Parathyroid adenoma (tissue), 2 donors: ENCODE measurements around the gene COL12A1.

Experiments
- H2AFZ ChIP-seq: fragments of 300-600 bp; sonication (generic); one replicate; pipeline ENCODE4 v1.7.0; 2017; ENCODE audit warnings: antibody characterized with exemption, mild to moderate bottlenecking
- H3K27ac ChIP-seq: fragments of 300-600 bp; sonication (generic); one replicate; pipeline ENCODE4 v1.7.0; 2017
- H3K27me3 ChIP-seq: fragments of 300-600 bp; sonication (generic); one replicate; pipeline ENCODE4 v1.7.0; 2017; ENCODE audit warnings: low read length; ENCODE audit not compliant: control insufficient read depth, insufficient read depth
- H3K36me3 ChIP-seq: fragments of 300-600 bp; sonication (generic); one replicate; pipeline ENCODE4 v1.7.0; 2017; ENCODE audit warnings: low read length; ENCODE audit not compliant: control insufficient read depth, insufficient read depth
- H3K4me1 ChIP-seq: fragments of 300-600 bp; sonication (generic); one replicate; pipeline ENCODE4 v1.7.0; 2017; ENCODE audit warnings: control low read depth
- H3K4me2 ChIP-seq: fragments of 300-600 bp; sonication (generic); one replicate; pipeline ENCODE4 v1.7.0; 2017; ENCODE audit warnings: low read length
- H3K4me3 ChIP-seq: fragments of 300-600 bp; sonication (generic); one replicate; pipeline ENCODE4 v1.7.0; 2017; ENCODE audit warnings: low read depth, low read length
- H3K79me2 ChIP-seq: fragments of 300-600 bp; sonication (generic); one replicate; pipeline ENCODE4 v1.7.0; 2017; ENCODE audit warnings: control low read depth
- H3K9ac ChIP-seq: fragments of 300-600 bp; sonication (generic); one replicate; pipeline ENCODE4 v1.7.0; 2017; ENCODE audit warnings: mild to moderate bottlenecking
- H3K9me3 ChIP-seq: fragments of 300-600 bp; sonication (generic); one replicate; pipeline ENCODE4 v1.7.0; 2017; ENCODE audit warnings: low read length; ENCODE audit not compliant: control insufficient read depth
- CTCF ChIP-seq: fragments of 300-600 bp; sonication (generic); IDR thresholded peaks from one replicate; pipeline ENCODE4 v1.7.0; 2017; ENCODE audit warnings: antibody characterized with exemption, mild to moderate bottlenecking
- donor health status: primary hyperparathyroidism.

COL12A1 gene

GRCh38 chr6:75205776-75206575 is at the start of gene COL12A1:
Gene COL12A1, minus strand, starts transcription at chr6:75206053. Its CDS starts 3,261 bp downstream, at chr6:75202792.
- H3K27ac ChIP-seq: no peak within 1 kb of the TSS
- TF ChIP-seq CTCF: no peak
- H3K36me3 ChIP-seq: no peaks in the 10 kb centered on the region
- H3K4me3 ChIP-seq: peak within 1 kb of the TSS; percentile 42
- H2AFZ ChIP-seq: peak within 1 kb of the TSS; percentile 54
- H3K9me3 ChIP-seq: no peaks in the 10 kb centered on the region
- peaks cover 3% of the 10 kb centered on the region for H3K4me1 ChIP-seq
- H3K9ac ChIP-seq: no peak within 1 kb of the TSS
- peaks cover 10% of the 10 kb centered on the region for H3K27me3 ChIP-seq
- H3K79me2 ChIP-seq: no peaks in the 10 kb centered on the region
- peak within 1 kb of the TSS; percentile 71 for H3K4me2 ChIP-seq

- no peak overlapping the region for H2AFZ ChIP-seq
- no peaks in the 10 kb centered on the region for H3K79me2 ChIP-seq
- TF ChIP-seq CTCF: no peak
- no peak overlapping the region for H3K27ac ChIP-seq
- no peaks in the 10 kb centered on the region for H3K36me3 ChIP-seq
- H3K9me3 ChIP-seq: no peaks in the 10 kb centered on the region
- H3K4me1 ChIP-seq: no peaks in the 10 kb centered on the region
- no peak overlapping the region for H3K4me2 ChIP-seq
- H3K9ac ChIP-seq: no peak overlapping the region
- no peak overlapping the region for H3K4me3 ChIP-seq
- H3K27me3 ChIP-seq: no peaks in the 10 kb centered on the region
Measured at GRCh38 chr6:75250552-75250951, 44.7 kb upstream of the COL12A1 start.

- H3K27me3 ChIP-seq: no peaks in the 10 kb centered on the region
- H3K36me3 ChIP-seq: no peaks in the 10 kb centered on the region
- no peaks in the 10 kb centered on the region for H3K9me3 ChIP-seq
- no peaks in the 10 kb centered on the region for H3K79me2 ChIP-seq
- H3K27ac ChIP-seq: no peak overlapping the region
- no peak overlapping the region for H3K4me3 ChIP-seq
- H2AFZ ChIP-seq: no peak overlapping the region
- no peak for TF ChIP-seq CTCF
- no peak overlapping the region for H3K4me2 ChIP-seq
- no peak overlapping the region for H3K9ac ChIP-seq
- H3K4me1 ChIP-seq: no peaks in the 10 kb centered on the region
Measured at GRCh38 chr6:75249837-75250236, 44.0 kb upstream of the COL12A1 start.

GRCh38 chr6:75246386-75246785 is 40.5 kb upstream of the COL12A1 start:
- Histone ChIP-seq H3K9ac (no peak overlapping the region), H3K9me3 (no peaks in the 10 kb centered on the region), H3K79me2 (peaks cover 8% of the 10 kb centered on the region), H3K4me3 (no peak overlapping the region), H2AFZ (no peak overlapping the region), H3K27me3 (no peaks in the 10 kb centered on the region), H3K4me2 (no peak overlapping the region), H3K27ac (no peak overlapping the region), H3K36me3 (no peaks in the 10 kb centered on the region), H3K4me1 (peaks cover 3% of the 10 kb centered on the region)
- TF ChIP-seq CTCF: no peak
